GM11168 (cell line): ENCODE data around the gene RFX4.
"Not testable (repeated sequence)": the region's sequence is repeated elsewhere in the genome, so short reads cannot be mapped to it uniquely, and the experiment has no call there.

ENCODE experiments used
- in situ Hi-C: fragments of 300-500 bp; cut with MboI; formaldehyde crosslinking; loops from one replicate; pipeline ENCODE4 v1.12.0; 2022; ENCODE audit warnings: low sequenced_read_pairs; ENCODE audit not compliant: unreplicated experiment

RFX4 gene

DNA sequence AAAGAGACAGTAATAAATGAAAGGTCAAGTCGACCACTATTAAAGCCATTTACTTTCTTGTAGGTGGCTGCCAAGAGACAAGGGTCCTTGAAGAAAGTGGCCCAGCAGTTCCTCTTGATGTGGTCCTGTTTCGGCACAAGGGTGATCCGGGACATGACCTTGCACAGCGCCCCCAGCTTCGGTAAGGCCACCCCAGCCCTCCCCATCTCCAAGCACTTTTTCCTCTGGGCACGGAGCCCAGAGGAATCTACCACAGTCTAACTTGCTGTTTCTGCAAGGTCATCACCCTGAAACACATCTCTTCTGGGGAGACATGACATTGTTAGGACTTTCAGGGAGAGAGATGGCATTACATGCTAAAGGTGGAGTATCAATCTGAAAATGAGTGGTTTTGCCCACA lies 137.9 kb downstream of the RFX4 start:
- in situ Hi-C loops: no loop called here

DNA sequence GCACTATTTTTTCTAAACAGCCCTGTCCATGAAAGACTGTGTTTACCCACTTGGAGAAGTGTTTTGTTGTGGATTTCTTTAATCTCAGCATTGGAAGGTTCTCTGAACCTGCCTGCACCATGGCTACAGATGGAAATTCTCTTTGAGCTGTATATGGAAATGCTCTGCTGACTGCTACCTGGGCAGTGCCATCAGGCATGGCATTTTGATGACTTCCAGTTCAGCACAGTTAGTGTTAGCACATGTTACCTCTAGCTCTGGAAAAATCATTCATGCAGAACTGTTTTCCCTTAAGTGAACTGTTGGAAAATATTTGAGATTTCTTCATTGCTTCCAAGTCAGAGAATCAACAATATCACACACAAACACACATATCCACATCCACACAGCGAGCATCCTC lies 139.1 kb downstream of the RFX4 start:
- in situ Hi-C loops: no loop called here

DNA sequence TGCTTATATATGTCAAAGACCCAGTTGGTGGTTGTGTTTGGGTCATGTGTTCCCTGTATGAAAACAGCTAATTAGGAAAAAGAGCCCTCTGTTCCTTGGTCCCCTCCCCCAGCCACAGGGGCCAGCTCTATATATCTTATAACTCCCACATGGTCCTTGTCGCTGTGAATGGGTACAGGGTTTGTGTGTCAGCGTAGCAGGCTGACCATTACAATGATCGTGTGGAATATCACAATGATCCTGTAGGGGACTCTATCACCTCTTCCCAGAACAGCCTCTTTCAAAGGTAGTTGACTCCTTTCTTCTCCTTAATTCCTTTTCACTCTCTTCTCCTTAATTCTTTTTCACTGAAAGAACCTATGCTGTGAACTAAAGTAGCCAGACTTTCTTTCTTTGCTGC lies 140.0 kb downstream of the RFX4 start:
- in situ Hi-C loops: no loop called here

DNA sequence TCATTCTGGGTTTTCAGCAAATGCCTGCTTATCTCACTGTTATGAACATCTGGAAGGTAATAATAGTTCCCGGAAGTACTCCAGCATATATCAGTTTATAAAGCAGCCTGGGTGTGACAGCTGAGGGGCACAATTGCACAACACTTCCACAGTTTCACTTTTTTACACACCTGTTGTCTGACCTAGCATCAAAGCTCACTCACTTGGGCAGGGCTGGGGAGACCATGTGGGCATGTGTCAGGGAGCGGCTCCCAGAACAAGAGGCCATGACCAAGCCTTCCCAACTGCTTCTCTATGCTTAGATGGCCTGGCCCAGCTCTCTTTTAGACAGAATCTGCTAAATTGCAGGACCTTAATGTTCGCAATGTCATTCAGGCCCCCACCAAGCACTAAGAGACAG lies 140.6 kb downstream of the RFX4 start:
- in situ Hi-C loops: no loop called here

DNA sequence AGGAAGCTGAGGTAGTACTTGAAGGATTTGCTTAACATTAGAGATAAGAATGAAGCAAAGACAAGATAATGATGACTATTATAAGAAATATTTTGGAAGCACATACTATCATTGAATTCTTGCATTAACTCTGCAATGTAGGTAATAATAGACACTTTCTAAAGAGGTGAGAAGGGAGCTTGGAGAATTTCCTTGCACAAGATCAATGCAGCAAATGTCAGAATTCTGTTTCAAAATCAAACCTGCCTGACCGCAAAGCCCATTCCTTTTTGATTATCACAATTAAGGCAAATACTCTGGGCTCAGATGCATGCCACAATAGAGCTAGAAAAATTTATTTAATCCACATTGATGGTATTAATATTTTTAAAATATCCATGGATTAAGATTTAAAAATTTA lies 141.3 kb downstream of the RFX4 start:
- in situ Hi-C loops: no loop called here

DNA sequence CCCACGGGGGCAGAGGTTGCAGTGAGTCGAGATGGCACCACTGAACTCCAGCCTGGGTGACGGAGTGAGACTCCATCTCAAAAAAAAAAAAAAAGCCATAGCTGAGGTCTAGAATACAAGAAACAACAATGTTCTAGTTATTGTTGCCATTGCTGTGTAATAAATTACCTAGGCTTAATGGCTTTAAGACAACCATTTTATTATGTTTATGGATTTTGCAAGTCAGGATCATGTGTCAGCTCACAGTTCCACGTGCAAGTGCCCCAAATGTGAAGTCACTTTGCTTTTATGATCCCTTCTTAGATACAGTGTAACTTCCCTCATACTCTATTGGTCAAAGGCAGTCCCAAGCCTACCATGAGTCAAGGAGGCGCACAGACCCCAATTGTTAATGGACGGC lies 142.1 kb downstream of the RFX4 start:
- in situ Hi-C loops: no loop called here

DNA sequence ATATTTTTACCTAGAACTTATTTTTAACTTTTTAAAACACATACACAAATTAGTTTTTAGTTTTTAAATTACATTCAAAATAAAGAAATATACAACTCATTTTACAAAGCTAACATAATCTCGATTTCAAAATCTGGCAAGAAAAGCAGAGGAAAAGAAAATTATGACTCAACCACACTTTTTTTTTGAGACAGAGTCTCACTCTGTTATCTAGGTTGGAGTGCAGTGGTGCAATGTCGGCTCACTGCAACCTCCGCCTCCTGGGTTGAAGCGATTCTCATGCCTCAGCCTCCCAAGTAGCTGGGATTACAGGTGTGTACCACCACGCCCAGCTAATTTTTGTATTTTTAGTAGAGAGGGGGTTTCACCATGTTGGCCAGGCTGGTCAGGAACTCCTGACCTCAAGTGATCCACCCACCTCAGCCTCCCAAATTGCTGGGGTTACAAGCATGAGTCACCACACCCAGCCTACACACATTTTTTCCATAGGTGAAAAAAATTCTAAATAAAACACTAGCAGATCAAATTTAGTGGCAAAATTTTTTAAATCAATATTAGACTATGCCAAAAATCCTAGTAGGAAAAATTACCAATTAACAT lies 143.9 kb downstream of the RFX4 start:
- in situ Hi-C loops: not testable (repeated sequence)

DNA sequence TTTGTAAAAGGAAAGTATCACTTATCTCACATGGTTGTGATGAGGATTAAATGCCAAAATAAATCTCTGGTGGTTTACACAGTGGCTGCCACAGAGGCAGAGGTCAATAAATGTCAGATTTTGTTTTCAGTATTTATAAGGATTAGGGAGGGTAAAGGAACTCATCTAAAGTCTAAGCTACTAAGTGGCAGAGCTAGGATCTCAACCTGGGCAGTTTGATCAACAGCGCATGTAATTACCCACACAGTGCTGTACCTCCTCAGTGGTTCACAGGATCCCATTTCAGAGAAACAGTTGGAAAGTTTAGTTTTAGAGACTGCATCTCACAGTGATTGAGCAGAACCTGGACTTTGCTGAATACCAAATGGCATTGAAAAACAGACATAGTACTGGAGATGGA lies 146.8 kb downstream of the RFX4 start:
- in situ Hi-C loops: no loop called here

DNA sequence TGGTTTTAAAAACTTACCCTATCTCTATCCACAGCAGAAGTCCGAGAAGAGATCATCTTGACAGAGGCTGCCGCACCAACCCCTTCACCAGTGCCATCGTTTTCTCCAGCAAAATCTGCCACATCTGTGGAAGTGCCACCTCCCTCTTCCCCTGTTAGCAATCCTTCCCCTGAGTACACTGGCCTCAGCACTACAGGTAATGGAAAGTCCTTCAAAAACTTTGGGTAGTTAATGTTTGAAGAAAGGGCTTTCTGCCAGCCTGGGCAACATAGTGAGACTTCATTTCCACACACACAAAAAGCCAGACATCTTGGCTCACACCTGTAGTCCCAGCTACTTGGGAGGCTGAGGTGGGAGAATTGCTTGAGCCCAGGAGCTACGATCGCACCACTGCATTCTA lies 150.1 kb downstream of the RFX4 start:
- in situ Hi-C loops: no loop called here

DNA sequence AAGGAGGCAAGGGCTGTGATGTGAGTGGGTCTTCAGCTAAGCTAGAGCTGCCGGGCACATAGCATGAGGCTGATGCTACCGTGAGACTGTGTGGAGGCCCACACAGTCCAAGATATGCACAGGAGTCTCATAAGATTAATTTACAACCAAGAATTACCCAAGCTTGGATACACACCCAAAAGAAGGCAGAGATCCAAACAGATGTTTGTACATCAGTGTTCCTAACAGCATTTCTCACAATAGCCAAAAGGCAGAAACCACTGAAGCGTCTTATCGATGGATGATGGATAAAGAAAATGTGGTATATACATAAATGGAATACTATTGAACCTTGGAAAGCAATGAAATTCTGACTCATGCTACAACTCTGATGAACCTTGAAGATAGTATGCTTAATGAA lies 150.9 kb downstream of the RFX4 start:
- in situ Hi-C loops: no loop called here

DNA sequence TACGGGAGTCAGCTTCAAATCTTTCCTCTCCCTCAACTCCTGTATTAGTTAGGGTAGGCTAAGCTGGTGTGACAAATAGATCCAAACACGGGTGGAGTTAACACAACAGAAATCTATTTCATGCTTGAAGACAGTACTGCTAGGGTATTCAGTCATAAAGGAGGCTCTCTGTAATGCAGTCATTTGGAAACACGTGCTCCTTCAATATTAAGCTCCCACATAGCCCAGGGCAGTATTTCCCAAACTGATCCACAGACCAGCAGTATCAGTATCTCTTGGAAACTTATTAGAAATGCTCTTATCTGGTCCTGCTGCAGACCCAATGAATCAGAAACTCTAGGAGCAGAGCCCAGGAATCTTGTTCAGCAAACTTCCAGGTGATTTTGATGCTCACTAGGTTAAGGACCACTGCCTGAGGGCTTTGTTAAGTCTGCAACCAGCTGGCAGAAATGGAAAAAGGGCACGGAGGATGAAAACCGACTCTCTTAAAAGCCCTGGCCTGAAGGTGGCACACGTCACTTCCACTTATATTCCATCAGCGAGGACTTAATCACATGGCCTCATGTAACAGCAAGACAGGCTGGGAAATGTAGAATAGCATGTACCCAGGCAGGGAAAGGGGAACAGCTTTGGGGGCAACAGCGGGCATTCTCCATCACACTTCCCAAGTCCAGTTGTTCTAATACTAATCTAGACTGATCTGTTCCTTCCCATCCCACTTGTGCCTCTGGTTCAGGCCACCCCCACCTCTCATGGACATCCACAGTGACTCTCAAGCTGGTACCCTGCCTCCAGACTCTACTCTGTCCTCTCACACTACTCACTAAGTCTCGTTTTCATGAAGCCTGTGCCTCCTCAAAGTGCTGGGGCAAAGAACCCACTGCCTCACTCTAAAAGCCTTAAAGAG lies 153.5 kb downstream of the RFX4 start:
- in situ Hi-C loops: no loop called here

DNA sequence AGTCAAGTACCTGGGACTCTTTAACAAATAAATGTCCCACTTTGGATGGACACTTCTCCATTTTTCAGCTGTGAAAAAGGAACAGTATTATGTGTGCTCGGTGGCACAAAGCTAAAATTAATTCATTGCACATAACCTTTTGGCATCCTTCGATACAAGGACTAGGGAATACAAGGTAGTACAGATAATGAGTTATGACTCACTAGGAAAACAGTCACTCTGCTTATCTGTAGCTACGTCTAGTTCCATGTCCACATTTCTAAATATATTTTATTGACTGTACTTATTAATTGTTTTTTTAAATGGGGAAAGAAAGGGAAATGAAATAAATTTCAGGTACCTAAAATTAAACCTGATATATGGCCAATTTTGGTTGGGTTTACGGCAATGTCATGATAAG lies 156.5 kb downstream of the RFX4 start:
- in situ Hi-C loops: no loop called here

DNA sequence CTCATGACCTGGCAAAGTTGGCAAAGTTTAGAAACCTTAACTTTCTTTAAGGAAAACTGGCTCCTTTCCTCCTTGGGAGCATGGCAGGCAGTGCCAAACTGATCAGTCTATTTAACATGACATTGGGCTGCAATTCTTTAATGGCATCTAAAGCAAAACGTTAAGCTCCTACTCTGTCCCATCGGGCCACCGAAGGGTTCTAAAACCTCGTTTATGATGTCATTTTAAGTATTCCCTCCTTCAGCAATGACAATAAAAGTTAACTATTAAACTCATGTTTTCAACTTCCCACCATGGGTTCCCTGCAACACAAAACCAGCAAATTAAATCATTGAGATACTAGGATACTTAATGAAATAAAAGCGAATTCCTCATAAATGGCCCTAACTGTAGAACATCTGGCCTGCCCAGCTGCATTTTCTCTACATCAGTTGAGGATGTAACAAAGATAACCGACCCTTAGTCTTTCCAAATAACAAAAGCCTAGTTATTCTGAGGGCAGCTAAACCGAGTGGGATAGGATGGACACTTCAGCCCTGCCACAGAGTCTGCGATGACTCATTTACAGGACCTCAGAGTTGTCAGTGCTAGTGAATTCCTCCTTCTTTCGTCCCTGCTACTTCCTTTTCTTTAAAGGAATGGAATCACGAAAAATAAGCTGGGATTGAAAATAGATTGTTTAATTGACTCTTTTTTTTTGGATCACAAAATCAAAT lies 157.2 kb downstream of the RFX4 start:
- in situ Hi-C loops: no loop called here

DNA sequence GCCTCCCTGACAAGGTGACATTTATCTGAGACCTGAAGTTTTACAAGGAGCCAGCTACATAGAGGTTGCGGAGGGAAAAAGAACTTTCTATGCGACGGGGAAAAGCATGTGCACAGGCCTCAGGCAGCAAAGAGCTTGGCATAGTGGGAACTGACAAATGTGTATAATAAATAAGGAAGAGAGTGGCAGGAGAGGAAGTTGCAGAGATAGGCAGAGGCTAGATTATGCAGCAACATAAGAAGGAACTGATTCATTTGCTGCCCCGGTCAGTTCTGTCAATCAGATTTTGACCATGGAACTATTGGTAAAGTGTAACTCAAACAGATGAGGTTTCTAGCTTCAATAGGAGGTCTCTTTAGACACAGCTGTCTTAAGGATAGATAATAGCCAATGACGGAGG lies 158.0 kb downstream of the RFX4 start:
- in situ Hi-C loops: no loop called here

DNA sequence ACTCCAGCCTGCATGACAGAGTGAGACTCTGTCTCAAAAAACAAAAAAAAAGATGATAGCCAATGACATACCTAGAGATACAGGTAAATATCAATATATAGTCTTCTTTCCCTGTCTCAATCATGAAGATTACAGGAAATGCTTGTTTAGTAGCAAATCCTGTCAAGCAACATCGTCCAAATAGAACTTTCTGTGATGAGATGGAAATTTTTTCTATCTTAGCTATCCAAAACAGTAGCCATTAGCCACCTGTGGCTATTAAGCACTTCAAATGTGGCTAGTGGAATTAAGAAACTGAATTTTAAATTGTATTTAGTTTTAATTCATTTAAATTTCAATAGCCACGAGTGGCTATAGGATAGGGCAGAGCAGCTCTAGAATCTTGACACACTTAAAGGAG lies 158.4 kb downstream of the RFX4 start:
- in situ Hi-C loops: no loop called here

DNA sequence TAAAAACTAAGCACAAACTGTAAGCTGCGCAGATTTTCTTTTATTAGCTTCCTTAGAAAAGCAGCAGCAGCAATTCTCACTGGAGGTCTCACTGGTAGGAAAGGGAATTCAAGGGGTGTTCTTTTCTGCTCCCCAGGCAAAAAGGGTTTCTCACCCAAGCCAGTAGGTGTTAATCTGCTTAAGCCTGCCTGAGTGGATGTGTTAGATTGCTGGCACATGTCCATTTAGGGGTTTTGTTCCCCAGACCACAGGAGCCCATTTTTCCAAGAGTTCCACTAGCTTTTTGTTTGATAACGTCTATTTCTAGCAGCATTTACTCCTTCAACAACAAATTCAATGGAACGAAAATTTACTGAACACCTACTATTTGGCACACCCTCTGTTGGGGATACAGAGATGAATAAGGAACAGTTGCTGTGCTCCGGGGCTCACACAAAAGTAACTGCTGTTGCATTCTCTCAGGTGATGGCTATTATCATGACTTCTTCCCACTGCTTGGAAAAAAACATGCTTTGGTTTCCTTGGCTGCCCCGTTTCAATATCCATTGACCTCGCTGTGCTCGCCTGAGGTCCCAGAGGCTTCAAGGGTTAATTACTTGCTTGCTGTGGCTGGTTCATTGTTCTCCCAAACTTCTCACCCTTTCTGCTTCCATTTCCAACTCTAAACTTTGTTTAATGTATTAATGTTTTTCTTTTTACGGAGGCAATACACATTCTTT lies 160.6 kb downstream of the RFX4 start:
- in situ Hi-C loops: no loop called here

DNA sequence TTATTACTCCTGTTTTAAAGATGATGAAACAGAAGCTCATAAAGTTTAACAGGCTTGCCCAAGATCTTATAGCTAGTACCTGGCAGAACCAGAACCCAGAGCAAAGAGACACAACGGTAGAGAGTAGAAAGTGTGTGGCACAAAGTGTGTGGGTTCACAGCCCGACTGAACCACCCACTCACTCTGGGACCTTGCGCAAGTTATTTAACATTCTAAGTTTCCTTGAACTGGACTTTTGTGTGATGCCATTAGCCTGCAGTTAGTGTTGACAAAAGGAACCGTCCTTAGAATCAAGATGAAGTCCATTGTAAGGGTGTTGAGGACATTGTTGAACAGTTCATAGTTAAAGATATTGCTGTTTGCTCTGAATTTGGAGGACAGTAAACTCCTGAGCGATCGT lies 161.8 kb downstream of the RFX4 start:
- in situ Hi-C loops: no loop called here

DNA sequence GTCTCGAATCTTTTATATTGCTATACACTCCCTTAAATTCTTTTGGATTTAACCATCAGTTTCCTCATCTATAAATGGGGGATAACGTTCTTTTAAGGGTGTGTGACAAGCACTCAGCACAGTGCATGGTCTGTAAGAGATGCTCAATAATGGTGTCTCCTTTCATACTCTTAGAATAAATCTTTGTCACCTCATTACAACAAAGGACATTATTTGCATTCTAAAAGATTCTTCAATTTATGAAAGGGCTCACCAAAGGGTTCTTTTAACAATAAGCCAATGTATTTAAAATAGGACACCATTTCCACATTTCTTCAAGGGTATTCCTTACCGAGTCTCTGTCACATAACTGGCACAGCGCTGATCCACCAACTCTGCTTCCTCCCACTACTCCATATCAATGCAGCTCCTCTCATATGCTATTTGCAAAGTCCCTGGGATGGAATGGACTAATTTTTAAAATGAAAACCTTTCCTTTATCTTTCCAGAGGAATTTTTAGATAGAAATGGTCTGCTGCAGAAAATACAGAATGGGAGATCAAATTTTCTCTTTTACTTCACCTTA lies 162.5 kb downstream of the RFX4 start:
- in situ Hi-C loops: no loop called here

DNA sequence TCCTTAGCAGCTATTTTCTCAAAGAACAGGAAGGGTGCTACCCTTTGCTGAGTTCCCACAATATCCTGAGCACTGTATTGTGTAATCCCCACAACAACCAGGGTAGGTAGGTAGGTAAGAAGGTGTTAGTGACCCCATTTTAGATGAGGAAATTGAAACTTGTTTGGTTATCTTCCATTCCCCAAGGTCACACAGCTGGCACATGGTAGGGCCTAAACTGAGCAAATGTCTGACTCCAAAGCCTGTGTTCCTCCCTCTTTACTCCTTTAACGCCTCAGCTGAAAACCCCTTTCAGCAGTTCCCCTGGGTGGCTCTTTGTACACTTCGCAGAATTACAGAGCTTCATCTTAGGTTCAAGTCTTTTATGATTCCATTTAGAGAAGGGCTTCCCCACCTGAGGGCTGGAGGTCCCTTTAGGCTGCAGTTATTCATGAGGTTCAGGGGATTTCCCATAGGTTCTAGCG lies 165.2 kb downstream of the RFX4 start:
- in situ Hi-C loops: no loop called here

DNA sequence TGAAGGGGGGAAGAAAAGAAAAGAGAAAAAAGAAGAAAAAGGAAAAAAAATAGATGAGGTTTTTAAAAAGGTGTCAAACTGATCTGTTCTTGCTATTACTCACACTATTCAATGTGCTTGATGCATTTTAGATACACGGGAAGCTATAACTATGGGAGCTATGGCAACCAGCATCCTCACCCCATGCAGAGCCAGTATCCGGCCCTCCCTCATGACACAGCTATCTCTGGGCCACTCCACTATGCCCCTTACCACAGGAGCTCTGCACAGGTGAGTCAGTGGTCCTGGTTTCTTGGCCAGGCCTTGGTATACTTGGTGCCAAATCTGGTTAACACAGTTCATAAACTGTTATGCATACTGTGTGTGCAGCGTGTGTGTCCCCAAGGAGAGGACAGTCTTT lies 167.7 kb downstream of the RFX4 start:
- in situ Hi-C loops: no loop called here
